GM12874 (cell line): ENCODE results near the gene COPS7A.

Experiments used
- TF ChIP-seq, protein P1 (sequence below): IDR thresholded peaks from 2 replicates; pipeline ENCODE4 v1.5.1; 2011; ENCODE audit warnings: low read depth, mild to moderate bottlenecking, control low read depth, low read length, moderate library complexity; ENCODE audit not compliant: insufficient read depth

COPS7A gene, protein sequence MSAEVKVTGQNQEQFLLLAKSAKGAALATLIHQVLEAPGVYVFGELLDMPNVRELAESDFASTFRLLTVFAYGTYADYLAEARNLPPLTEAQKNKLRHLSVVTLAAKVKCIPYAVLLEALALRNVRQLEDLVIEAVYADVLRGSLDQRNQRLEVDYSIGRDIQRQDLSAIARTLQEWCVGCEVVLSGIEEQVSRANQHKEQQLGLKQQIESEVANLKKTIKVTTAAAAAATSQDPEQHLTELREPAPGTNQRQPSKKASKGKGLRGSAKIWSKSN

GRCh38 chr12:6723607-6724408 lies at the start of gene COPS7A:
Gene COPS7A (plus strand): TSS chr12:6724046. CDS start chr12:6724657, 611 bp downstream.
- TF ChIP-seq, protein P1, sequence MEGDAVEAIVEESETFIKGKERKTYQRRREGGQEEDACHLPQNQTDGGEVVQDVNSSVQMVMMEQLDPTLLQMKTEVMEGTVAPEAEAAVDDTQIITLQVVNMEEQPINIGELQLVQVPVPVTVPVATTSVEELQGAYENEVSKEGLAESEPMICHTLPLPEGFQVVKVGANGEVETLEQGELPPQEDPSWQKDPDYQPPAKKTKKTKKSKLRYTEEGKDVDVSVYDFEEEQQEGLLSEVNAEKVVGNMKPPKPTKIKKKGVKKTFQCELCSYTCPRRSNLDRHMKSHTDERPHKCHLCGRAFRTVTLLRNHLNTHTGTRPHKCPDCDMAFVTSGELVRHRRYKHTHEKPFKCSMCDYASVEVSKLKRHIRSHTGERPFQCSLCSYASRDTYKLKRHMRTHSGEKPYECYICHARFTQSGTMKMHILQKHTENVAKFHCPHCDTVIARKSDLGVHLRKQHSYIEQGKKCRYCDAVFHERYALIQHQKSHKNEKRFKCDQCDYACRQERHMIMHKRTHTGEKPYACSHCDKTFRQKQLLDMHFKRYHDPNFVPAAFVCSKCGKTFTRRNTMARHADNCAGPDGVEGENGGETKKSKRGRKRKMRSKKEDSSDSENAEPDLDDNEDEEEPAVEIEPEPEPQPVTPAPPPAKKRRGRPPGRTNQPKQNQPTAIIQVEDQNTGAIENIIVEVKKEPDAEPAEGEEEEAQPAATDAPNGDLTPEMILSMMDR = no peak

GRCh38 chr12:6676962-6677361 lies 46.9 kb upstream of the COPS7A start:
- TF ChIP-seq, protein P1 = no peak

DNA sequence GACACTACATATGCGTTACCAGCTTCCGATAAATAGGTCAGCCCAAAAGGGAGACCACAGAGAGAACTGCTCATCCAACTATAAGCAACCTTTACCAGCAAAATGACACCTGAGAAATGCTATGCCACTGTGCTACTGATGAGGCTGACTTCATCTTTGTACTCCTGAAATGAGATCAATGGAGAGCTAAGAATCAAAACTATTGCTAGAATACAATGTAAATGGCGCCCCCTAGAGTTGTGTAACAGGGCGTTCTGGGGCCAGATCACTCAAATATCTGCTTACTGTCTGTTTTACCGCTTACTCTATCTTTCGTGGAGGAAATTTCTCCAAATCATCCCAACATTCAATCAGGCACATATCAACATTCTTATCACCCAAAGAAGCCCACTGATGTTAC lies 39.2 kb upstream of the COPS7A start:
- TF ChIP-seq, protein P1 = peak; percentile 53; the same call in 1 of the 2 replicates

- TF ChIP-seq, protein P1 = no peak
Measured at GRCh38 chr12:6685814-6686213, 38.0 kb upstream of the COPS7A start.

DNA sequence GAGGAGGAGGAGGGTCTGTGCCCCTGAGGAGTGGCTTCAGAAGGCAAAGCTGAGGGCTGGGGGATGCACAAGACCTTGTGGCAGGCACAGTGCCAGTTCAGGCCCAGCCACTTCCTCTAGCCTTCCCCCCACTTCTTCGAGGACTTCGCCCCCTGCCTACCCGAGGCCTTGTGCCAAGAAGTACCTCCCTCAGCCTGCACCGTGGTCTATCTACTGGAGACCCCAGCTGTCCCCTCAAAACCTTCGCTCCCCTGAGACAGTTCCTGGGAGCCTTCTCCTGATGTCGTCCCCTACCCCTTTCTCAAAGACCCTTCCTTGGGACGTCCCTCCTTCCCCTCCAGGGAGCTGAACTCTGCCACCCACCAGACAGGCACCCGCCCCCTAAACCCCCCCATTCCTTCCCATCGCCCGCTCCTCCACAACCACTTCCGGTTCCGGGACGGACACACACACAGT lies 35.3 kb upstream of the COPS7A start:
- TF ChIP-seq, protein P1 = no peak

DNA sequence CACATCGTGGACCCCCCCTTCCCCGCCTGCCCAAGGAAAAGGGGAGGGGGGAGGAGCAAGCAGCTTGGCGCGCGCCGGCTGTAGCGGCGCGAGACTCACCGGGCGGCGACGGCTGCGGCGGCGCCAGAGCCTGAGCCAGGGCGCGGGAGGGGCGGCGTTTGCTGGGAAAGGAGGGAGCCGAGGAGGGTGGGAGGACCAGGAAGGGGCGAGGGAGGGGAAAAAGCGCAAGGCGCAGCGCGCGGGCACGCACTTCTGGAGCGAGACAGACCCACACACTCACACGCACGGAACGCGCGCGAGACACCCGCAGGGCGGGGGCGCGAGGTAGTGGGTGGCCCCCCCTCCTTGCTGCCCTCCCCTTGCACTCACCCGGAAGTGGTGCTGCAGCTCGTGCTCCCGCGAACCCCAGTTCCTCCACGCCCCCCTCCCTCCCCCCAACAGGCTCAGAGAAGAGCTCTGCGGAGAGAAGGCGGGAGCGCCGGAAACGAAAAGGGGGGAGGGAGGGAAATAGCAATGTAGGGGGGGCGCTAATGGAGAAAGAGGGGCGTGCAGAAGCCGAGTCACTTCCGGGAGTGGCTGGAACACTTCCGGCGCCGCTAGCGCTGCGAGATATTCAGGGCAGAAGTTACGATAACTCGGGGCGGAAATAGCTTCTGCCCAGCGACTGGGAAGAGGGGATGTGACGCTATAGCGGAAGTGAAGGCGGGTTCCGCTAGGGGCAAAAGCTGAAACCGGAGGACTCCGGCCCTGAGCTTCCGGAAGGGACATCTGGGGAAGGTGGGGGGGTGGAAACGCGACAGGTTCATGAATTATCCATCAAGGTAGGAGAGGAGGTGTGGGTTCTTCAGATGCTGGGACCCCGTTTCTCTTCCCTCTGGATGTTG lies 34.6 kb upstream of the COPS7A start, which contains the start of gene ZNF384:
ZNF384 (minus strand) TSS at position 377 of the 884 bp plus-strand sequence. CDS start 9,855 bp downstream, outside the sequence.
- TF ChIP-seq, protein P1 = no peak
